ENCODE measurements around the gene CAMP. TPM values are rescaled to one million over a fixed set of nuclear protein-coding genes. Genes with fewer than 3 reads are reported as not detected.
A peak's percentile ranks its signal among the peaks of the same experiment; 100 is the strongest.

The CAMP gene, protein sequence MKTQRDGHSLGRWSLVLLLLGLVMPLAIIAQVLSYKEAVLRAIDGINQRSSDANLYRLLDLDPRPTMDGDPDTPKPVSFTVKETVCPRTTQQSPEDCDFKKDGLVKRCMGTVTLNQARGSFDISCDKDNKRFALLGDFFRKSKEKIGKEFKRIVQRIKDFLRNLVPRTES
- not detected for total RNA-seq

DNA sequence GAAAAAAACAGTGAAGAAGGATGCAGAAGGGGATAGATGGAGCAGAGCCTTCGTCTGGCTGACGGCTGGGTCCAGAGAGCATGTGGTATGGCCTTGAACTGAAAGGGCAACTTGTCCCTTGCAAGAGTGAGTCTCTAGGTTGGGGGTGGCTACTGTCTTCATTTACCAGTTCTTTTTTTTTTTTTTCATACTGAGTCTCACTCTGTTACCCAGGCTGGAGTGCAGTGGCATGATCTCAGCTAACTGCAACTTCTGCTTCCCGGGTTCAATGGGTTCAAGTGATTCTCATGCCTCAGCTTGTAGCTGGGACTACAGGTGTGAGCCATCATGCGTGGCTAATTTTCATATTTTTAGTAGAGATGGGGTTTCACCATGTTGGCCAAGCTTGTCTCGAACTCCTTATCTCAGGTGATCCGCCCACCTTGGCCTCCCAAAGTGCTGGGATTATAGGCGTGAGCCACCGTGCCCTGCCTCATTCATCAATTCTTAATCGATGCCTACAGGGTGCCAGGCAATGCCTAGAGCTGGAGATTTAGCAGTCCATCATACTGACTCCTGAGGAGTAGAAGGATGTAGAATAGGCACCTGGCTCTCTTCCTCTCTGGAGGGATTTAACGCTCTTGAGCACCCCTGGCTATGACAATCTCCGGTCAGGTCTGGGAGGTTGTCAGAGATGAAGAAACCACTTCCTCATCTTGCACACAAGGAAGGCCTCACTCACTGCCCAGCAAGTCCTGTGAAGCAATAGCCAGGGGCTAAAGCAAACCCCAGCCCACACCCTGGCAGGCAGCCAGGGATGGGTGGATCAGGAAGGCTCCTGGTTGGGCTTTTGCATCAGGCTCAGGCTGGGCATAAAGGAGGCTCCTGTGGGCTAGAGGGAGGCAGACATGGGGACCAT lies at the start of gene CAMP:
CAMP (plus strand) TSS at position 880 of the 898 bp plus-strand sequence; CDS start at position 897, 17 bp downstream.

DNA sequence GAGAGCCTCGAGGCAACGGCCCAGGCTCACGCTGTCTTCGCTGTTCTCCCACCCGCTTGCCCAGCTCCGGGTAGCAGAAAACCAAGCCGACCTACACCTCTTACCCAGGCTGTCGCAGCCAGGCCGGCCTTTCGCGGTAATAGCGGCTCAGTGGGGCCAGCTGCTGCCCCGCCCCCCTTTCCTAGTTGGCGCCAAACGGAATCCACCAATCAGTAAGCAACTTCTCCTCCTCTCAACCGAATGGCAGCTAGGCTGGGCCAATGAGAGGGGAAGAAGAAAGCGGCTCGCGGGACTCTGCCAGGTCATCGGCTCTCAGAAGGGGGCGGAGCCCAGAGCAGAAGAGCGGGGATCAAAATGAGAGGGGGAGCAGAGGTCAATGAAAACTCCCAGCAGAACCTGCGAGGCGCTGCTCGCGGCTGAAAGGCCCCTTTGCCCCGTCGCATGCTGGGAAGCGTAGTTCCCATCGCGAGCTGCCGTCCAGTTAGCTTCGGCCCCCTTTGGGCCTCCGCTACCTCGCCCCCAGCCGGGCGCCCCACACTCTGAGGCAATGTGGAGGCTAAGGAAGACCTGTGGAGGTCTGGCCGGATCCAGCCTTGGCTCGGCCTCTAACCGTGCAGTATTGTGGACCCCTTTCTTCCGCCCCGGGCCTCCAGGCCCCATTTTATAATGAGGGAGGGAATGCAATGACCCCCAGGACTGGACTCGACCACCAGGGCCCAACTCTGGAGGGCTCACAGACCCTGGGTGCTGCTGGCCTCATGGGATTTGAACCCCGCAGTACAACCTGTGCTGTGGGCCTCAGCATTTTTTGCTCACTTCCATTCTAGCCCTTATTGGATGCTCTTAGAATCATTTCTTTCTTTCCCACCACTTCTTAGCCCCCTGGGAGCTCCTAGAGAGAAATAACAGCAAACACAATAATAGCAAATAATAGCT lies 34.8 kb upstream of the CAMP start, which contains the start of gene CDC25A:
CDC25A (minus strand) TSS at position 152 of the 936 bp plus-strand sequence. CDS start 470 bp downstream, outside the sequence.

Small RNA genes lying within 50 kb of the gene (small RNA-seq; reads per million reads assigned to genes)
- gene MIR4443 (1.0 reads per million, percentile 77 among the genes with 10 or more reads in this experiment), gene NDUFB1P1 (0.08 reads per million), gene RNU7-128P (not detected)

Other genes starting within 250 kb of the CAMP start
- gene MAP4, start 207.1 kb upstream of the CAMP start, total RNA-seq: 336 TPM
- 10.8 TPM for gene CDC25A, start 35.1 kb upstream of the CAMP start, total RNA-seq
- gene ZNF589, start 17.6 kb downstream of the CAMP start, total RNA-seq: 16.4 TPM
- 24.0 TPM for gene NME6, start 77.9 kb downstream of the CAMP start, total RNA-seq
- gene SPINK8, start 110.2 kb downstream of the CAMP start, total RNA-seq: not detected
- gene FBXW12, start 148.7 kb downstream of the CAMP start, total RNA-seq: 1.8 TPM
- gene PLXNB1, start 206.6 kb downstream of the CAMP start, total RNA-seq: 89.0 TPM
- gene CCDC51, start 216.6 kb downstream of the CAMP start, total RNA-seq: 10.1 TPM
- gene TMA7, start 216.8 kb downstream of the CAMP start, total RNA-seq: 114 TPM
- 7.6 TPM for gene ATRIP, start 223.2 kb downstream of the CAMP start, total RNA-seq

Data from diencephalon (tissue), 1 donor.